ENCODE data around the gene ISL1.

Gene ISL1

GRCh38 chr5:51439232-51439631 is 56.0 kb downstream of the ISL1 start:
- H3K4me1 Mint-ChIP-seq (ENCODE audit: low read depth in 2 of 2): no peaks in the 10 kb centered on the region
- H3K27ac Mint-ChIP-seq: no peak overlapping the region
- no peaks in the 10 kb centered on the region for H3K27me3 Mint-ChIP-seq
- peaks cover 10 to 11% of the 10 kb centered on the region in 2 donors for H3K9me3 Mint-ChIP-seq
- no peak for DNase-seq
- no peak overlapping the region for H3K4me3 Mint-ChIP-seq
- H3K36me3 Mint-ChIP-seq (ENCODE audit: insufficient read depth): no peaks in the 10 kb centered on the region
- no peak for ATAC-seq (replicated peaks)
